ENCODE measurements around the gene PRRC2B.
"Not testable (repeated sequence)": the region's sequence is repeated elsewhere in the genome, so short reads cannot be mapped to it uniquely, and the experiment has no call there.

Gene PRRC2B

GRCh38 chr9:131530920-131531832 is 137.3 kb downstream of the PRRC2B start, which contains the start of gene UCK1:
Gene UCK1, minus strand, starts transcription at chr9:131531263. Its CDS starts 89 bp downstream, at chr9:131531174.
- DNase-seq (ENCODE audit: low spot score) (peak; percentile 97), FAIRE-seq (no peak)

- FAIRE-seq, result no peak
- DNase-seq (ENCODE audit: low spot score), result no peak
These were observed 140.9 kb downstream of the PRRC2B start for GRCh38 chr9:131534721-131535237.

- no peak for FAIRE-seq
- no peak for DNase-seq (ENCODE audit: low spot score)
These were observed 144.1 kb downstream of the PRRC2B start for GRCh38 chr9:131537946-131538345.

GRCh38 chr9:131539223-131539923 is 145.5 kb downstream of the PRRC2B start:
- DNase-seq (ENCODE audit: low spot score), result no peak
- no peak for FAIRE-seq

GRCh38 chr9:131543141-131543540 is 149.3 kb downstream of the PRRC2B start:
- no peak for FAIRE-seq
- no peak for DNase-seq (ENCODE audit: low spot score)

GRCh38 chr9:131545003-131545785 is 151.3 kb downstream of the PRRC2B start, which contains the start of gene PRRT1B:
Gene PRRT1B, plus strand, starts transcription at chr9:131545523. Its CDS starts 93 bp downstream, at chr9:131545616.
- FAIRE-seq, result no peak

GRCh38 chr9:131545786-131546335 is 152.0 kb downstream of the PRRC2B start:
- FAIRE-seq (no peak), DNase-seq (ENCODE audit: low spot score) (no peak)

More at GRCh38 chr9:131545003-131545785, 151.3 kb downstream of the PRRC2B start, which contains the start of gene PRRT1B:
- DNase-seq (ENCODE audit: low spot score), result no peak

- FAIRE-seq, result no peak
- DNase-seq (ENCODE audit: low spot score), result peak; percentile 67
These were observed 152.6 kb downstream of the PRRC2B start for GRCh38 chr9:131546336-131547084.

GRCh38 chr9:131549186-131549585 is 155.3 kb downstream of the PRRC2B start:
- DNase-seq (ENCODE audit: low spot score); FAIRE-seq: not testable (repeated sequence)

Measured in urothelium cell line (cell line).